GM19438 (cell line): ENCODE results near the gene KAT2A.
"Not testable (repeated sequence)": the region's sequence is repeated elsewhere in the genome, so short reads cannot be mapped to it uniquely, and the experiment has no call there.

Experiments used
- ATAC-seq: cut with Tn5 transposase; IDR thresholded peaks from one replicate; pipeline ENCODE4 v1.9.1; 2021; ENCODE audit warnings: low read depth; ENCODE audit not compliant: unreplicated experiment

Gene KAT2A

DNA sequence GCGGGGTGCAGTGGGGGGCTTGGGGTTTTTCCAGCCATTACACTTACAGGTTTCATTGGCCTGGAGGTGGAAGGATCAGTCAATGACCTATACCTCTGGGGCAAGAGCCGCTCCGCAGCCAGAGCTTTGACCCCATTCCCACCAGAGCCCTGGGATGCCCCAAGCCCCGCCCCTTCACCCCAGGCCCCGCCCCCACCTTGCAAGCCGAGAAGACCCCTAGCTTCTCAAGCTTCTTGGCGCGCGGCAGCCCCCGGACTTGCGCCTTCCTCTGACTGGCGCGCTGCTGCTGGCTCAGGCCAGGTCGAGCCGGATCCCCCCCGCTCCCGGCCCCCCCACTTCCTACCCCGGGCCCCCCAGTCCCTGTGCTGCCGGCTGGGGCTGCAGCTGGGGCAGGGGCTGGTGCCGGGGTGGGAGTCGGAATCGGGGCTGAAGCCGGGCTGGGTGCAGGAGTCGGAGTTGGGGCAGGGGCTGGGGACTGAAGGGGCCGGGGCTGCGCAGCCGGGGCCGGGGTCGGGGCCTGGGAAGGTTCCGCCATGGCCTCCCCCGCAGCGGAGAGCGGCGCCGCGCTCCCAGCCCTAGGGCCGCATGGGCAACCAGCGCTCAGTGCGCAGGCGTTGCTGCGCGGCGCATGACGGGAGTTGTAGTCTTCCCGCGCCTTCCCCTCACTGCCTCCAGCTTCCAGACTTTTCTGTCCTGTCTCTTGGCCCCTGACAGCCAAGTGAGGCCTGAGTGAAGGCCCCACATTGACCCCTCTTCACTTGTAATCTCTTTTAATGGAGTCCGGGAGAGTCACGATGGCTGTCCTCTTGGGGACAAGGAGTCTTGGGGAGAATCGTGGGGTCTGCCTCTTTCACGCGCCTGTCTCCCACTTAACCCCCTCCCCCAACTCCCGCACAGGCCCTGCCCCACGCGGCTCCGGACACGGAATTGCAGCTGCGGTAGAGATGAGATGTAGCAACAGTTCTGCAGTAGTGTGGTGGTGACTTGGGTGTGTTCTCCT lies at the start of gene KAT2A:
KAT2A (minus strand) TSS at position 598 of the 1,000 bp plus-strand sequence; CDS start at position 535, 63 bp downstream.
- peak; percentile 59 for ATAC-seq

- ATAC-seq = no peak
These were observed 48.2 kb upstream of the KAT2A start for GRCh38 chr17:42169351-42169750.

DNA sequence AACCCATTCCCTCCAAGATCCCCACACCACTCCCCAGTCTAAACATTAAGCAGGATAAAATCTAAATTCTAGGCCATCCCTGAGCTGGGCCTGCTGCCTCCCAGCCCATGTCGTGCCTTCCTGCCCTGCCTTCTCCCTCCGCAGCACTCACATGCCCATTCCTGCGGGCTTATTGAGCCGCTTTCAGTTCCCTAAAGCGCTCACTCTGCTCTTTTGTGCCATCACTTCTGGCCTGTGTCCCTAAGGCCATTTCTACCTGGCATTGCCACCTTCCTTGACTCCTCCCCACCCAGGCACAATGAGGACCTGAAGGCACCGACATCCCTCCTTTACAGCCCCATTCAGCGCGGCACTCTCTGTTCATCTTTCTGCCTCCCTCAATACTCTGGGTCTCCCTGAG lies 46.6 kb upstream of the KAT2A start:
- no peak for ATAC-seq

- no peak for ATAC-seq
These were observed 45.1 kb upstream of the KAT2A start for GRCh38 chr17:42166196-42166763.

- no peak for ATAC-seq
These were observed 44.6 kb upstream of the KAT2A start for GRCh38 chr17:42165751-42166150.

DNA sequence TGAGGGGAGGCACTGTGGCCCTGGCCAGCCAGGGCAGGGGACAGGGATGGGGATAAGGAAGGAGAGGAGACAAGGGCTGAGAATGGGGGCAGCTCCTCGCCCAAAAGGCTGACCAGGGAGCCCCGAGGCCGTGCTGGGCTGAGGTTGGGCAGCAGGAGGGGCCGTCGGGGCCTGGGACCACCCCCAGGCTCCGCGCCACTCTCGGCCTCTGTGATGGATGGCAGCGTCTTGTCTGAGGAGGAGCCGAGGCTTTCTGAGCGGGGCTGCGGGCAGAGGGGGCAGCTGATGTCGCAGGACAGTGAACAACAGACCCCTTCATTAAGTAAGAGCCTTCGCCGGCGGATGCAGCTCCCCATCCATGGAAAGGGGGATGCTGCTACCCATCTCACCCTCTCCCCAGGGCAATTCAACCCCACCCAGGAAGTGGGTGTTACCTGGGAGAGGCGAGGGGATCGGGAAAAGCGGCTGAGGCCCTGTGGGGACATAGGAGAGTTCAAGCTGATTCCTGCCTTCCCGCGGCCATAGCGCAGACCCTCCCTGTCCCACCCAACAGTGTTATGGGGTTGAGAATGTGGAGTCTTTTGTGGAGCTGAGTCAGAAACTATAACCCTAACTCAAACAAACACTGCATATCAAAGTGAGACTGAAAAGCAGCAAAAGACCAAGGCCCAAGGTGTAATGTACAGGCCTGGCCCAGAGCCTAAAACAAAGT lies 42.7 kb upstream of the KAT2A start:
- ATAC-seq = no peak

- no peak for ATAC-seq
These were observed 41.9 kb upstream of the KAT2A start for GRCh38 chr17:42163113-42163512.

DNA sequence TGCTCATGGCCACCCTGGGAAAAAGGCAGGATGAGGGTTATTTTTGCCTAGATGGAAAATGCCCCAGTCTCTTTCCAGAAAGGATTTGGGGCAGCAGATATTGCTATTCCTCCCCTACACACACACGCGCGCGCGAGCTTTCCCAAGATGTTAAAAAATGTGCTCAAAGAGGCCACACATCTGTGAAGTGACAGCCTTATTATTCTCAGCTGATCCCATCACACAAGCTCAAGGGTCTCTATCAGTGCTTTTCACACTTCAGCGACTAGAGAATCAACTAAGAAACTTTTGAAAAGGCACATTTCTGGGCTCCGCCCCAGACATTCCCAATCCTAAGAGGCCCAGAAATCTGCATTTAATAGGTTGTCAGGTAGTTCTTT lies 39.4 kb upstream of the KAT2A start:
- ATAC-seq = no peak

DNA sequence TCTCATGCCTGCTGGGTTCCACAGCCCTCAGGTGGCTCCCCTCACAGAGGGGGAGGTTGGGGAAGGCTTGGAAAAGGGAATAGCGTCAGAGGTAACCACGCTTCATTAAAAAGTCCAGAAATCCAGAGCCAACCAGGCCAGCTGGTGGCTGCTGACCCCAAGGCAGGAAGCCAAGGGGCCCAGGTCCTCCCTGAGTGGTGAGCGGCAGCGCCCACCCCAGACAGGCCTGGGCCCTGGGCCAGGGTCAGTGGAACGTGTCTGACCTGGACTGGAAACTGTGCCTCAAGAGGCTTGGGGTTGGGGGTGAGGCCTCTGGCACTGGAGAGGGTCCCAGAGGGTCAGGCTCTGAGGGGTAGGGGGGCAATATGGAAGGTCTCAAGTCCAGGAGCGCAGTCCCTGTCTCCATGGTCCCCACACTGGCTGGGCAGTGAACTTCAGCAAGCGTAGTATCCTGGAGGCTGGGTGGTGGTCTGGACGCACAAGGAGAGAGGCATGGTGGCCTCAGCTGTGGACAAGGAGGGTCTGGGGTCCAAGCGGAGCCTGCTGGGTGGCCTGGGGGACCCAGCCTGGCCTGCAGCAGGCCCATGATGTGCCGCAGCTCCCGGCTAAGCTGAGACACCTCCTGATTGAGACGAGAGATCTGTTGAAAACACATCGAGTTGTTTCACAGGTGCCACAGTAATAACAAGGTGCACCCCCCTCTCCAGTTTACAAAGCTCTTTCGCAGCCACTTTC lies 38.8 kb upstream of the KAT2A start:
- no peak for ATAC-seq

- ATAC-seq = no peak
These were observed 34.5 kb upstream of the KAT2A start for GRCh38 chr17:42155614-42156045.

DNA sequence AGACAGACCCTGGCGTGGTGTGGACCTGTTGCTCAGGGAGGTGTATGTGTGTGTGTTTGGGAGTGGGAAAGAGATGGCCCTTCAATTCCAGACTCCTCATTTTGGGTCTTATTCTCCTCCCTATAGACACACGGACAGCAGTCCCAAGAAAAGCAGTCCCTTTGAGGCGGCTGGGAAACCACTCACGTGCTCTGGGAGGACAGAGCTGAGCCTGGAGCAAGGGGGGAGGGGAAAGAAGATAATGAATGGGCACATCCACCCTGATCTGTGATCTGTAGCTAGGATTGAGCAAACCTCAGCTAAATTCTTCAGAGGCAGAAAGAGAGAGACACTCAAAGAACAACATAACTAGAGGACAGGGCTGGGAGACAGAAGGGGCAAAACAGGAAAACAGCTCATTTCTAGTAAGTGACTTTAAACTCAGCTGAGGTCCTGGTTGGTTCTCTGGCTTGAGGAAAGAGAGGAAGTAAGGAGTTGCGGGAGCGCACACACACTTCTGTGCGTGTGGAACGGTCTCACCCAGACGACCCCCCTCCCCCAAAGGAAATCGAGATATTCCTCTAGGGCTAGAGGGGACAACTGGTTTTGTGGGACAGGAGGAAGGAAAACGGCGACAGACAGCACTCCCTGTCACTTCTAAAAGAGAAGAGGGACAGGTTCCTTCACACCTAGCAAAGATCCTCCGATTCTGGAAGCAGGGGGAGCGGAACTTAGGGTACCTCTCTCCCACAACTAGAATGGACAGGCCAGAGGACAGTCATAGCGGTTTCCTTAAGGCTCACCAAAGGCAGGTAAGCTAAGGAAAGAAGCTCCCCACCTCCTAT lies 33.0 kb upstream of the KAT2A start:
- no peak for ATAC-seq

- no peak for ATAC-seq
These were observed 25.9 kb upstream of the KAT2A start for GRCh38 chr17:42146911-42147607.

DNA sequence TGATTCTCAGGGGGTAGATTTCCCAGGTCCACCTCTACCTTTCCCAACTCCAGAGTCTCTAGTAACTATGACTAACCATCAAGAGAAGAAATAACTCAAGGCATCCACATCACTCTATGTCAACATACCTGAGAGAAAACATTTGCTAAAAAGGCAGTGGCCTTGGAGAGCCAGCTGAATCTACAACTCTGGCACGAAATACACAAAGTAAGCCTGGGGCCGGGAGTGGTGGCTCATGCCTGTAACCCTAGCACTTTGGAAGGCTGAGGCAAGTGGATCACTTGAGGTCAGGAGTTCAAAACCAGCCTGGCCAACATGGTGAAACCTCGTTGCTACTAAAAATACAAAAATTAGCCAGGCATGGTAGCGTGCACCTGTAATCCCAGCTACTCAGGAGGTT lies 22.0 kb upstream of the KAT2A start:
- ATAC-seq = not testable (repeated sequence)

DNA sequence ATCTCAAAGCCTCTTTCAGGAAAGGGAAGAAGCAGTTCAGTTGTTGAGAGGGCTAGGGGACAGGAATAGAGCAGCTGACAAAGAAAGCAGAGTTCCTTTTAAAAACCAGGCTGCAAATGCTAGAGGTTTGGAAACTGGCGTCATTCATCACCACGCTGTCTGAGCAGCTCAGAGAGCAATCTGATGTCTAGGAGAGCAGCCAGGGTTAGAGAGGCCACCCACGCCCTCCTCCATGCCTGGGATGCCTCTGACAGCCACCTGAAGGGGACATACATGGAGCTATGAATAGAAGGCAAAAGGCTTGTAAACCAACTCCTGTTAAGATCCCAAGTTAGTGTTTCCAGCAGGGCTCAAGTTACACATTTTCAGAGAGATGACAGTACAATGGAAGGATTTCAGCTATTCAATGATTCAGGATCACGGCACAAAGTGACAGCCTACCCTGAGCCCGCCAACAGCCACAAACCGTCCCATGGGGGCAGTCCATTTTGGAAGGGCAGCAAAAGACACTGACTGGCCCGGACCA lies 21.3 kb upstream of the KAT2A start:
- no peak for ATAC-seq

GRCh38 chr17:42141382-42141781 lies 20.2 kb upstream of the KAT2A start:
- no peak for ATAC-seq

DNA sequence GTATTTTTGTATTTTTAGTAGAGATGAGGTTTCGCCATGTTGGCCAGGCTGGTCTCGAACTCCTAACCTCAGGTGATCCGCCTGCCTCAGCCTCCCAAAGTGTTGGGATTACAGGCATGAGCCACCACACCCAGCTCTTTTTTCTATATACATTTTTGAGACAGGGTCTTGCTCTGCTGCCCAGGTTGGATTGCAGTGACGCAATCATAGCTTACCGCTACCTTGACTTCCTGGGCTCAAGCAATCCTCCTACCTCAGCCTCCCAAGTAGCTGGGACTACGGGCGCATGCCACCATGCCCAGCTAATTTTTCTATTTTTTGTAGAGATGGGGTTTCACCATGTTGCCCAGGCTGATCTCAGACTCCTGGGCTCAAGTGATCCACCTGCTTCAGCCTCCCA lies 19.5 kb upstream of the KAT2A start:
- not testable (repeated sequence) for ATAC-seq

DNA sequence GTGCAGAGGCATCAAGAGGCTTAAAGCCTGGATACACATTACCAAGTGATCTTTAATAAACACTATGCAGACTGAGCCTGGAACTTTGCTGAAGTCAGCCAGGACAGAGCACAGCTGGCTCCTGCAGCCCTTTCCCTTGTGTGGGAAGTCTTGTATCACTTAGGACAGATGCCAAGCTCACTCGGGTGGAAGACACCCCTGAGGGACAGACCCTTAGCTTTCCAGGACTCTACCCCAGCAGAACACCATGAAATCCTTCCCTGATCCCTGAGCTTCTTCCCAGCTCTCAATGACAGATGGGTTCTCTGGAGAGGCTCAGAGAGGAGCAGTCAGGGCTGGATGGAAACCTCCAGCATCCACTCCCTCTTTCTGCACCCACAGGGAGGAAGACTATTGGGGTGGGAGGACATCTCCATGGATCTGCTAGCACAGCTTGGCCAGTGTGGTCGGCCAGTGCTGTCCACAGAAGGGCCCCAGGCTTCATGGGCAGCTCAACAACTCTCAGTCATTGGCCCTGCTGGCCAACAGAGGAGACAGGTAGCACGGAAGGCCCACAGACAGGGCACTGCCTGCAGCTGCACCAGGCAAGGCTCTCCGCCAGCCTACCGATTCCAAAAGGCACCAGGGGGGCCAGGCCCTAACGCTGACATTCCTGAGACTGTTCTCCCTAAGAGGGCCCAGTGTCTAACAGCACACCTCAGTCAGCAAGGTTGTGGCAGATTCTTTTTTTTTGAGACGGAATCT lies 17.8 kb upstream of the KAT2A start:
- ATAC-seq = no peak

- no peak for ATAC-seq
These were observed 15.5 kb upstream of the KAT2A start for GRCh38 chr17:42136654-42137051.
